NCI-H146 treated with DMSO at 0.1 percent for 48 hours (cell line): ENCODE results near the gene GNLY.
"Not testable (repeated sequence)": the region's sequence is repeated elsewhere in the genome, so short reads cannot be mapped to it uniquely, and the experiment has no call there.

ENCODE experiments used
- DNase-seq: peaks from one replicate; lab custom pipeline; 2025; ENCODE audit not compliant: unreplicated experiment; lab: John Stamatoyannopoulos, UW

The GNLY gene

GRCh38 chr2:85694052-85695025 lies at the start of gene GNLY:
GNLY (plus strand) TSS chr2:85694358; CDS start chr2:85694419, 61 bp downstream.
- no peak for DNase-seq

DNA sequence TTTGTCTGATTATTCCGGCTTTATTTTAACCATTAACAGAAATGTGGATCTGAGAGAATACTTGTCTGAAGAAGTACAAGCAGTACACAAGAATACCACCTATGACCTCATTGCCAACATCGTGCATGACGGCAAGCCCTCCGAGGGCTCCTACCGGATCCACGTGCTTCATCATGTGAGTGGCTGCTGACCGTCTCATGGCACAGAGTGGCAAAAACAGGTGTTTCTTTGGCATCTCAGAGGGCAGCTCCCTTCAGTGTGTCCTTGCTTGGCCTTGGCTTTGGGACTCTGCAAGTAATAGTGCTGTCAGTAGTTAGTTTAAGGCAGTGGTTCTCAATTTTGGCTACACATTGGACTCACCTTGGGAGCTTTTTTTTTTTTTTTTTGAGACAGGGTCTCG lies 49.2 kb upstream of the GNLY start:
- DNase-seq = no peak

DNA sequence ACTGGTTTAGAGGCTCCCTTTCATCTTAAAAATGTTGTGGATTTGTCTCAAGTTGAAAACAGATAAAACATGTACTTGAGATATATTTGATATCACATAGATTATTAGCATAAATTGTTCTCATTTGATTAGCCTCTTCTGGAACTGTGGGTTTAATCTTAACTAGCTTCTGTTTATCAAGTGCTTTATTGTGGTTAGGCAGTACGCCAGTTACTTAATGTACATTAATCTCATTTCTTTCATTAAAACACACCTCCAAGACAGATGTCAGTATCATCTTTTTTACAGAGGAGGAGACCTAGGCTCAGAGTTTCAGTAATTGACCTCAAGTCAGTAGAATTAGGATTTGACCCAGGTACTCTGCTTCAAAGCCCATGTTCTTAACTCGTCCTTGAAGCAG lies 48.0 kb upstream of the GNLY start:
- DNase-seq = no peak

- DNase-seq = no peak
These were observed 46.2 kb upstream of the GNLY start for GRCh38 chr2:85647823-85648526.

DNA sequence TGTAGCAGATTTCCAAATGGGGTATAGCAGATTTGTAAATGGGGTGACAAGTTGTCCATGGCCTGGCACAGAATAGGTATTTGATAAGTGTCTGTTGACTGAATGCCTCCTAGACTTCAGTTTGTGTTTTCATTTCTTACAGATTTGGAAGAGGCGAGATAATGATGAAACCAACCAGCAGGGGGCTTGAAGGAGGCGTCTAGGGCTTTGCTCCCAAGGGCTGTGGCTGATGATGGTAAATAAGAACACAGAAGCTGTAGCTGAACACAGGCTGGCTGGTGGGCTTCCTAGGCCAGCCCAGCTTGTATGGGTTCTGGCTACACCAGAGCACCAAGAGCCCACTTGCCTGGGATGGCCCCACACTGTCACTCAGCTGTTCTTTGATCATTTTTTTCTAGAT lies 45.5 kb upstream of the GNLY start:
- DNase-seq = no peak

GRCh38 chr2:85649201-85650190 lies 44.7 kb upstream of the GNLY start:
- DNase-seq = no peak

- DNase-seq = no peak
These were observed 43.7 kb upstream of the GNLY start for GRCh38 chr2:85650456-85650855.

- no peak for DNase-seq
These were observed 43.1 kb upstream of the GNLY start for GRCh38 chr2:85651097-85651496.

DNA sequence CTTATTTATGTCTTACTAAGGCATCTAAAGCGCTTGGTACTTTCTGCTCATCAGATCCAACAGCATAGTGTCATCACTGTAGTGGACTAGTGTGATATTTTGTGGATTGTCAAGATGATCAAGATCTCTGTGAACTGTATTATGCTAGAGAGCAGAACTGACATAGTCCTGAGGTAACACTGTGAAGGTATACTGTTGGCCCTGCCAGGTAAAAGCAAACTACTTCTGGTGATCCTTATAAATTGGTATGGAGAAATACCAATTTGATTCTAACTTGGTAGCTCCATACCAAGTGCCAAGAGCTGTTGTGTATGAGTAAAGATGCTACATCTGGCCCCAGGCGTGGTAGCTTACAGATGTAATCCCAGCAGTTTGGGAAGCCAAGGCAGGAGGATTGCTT lies 42.1 kb upstream of the GNLY start:
- DNase-seq = no peak

DNA sequence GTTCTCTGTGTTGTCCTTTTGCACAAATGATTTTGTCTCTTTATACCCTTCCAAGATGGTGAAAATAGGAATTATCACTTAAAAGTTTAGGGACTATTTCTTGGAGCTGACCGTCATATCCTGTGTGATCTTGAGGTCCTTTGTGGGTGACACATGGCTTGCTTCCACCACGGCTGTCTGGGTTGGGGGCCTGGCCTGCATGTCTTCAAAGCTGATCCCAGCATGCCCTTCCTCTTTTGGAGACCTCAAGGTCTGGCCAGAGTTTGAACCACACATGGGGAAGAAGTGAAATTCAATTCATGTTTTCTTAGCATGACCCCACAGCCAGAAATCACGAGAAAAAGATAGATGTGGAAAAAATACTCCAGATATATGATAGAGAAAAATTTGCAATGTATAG lies 40.2 kb upstream of the GNLY start:
- no peak for DNase-seq

- DNase-seq = no peak
These were observed 38.2 kb upstream of the GNLY start for GRCh38 chr2:85655961-85656417.

DNA sequence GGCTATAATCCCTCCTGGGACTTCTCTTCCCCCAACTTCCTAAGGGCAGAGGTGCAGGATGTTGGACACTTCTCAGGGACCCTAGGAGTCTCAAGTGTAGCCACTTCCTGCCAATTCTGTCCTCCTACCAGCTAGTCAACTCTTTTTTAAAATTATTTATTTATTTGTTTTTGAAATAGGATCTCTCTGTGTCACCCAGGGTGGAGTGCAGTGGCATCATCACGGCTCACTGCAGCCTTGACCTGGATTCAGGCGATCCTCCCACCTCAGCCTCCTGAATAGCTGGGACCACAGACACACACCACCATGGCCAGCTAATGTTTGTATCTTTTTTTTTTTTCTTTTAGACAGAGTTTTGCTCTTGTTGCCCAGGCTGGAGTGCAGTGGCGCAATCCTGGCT lies 37.7 kb upstream of the GNLY start:
- no peak for DNase-seq

GRCh38 chr2:85657399-85657798 lies 36.8 kb upstream of the GNLY start:
- DNase-seq = not testable (repeated sequence)

DNA sequence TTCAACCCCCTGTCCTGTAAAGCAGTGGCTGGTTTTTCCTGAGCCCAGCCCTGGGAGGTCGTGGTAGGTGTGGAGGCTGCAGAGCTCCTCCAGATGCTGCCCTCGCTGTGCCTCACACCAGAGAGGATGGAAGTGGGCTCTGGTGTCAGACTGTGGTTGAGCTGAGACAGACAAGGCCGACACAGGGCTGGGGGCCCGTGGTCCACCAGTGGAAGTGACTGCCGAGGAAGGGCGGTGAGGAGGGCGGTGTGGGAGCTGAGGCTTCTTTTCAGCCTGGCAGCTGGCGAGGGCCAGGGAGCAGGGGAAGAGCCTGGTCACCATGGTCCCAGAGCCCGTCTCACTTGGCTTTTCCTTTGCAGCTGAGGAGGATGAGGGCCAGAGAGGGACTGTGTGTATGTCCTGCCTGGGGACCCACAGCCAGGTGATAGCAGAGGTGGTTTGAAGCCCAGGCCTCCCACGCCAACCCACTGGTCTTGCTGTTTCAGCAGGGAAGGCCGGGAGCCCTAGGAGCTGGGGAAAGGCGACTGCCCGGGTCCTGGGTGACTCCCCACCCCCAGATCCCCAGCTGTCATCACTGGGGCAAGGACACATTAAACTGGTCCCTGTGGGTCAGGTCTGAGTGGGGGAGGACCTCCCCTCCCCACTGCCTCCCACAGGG lies 34.7 kb upstream of the GNLY start:
- DNase-seq = no peak

DNA sequence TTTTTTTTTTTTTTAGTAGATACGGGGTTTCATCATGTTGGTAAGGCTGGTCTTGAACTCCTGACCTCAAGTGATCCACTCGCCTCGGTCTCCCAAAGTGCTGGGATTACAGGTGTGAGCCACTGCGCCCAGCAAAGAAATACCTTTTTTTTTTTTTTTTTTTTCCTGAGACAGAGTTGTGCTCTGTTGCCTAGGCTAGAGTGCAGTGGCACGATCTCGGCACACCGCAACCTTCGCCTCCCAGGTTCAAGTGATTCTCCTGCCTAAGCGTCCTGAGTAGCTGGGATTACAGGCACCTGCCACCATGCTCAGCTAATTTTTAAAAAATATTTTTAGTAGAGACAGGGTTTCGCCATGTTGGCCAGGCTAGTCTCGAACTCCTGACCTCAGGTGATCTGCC lies 33.9 kb upstream of the GNLY start:
- not testable (repeated sequence) for DNase-seq

DNA sequence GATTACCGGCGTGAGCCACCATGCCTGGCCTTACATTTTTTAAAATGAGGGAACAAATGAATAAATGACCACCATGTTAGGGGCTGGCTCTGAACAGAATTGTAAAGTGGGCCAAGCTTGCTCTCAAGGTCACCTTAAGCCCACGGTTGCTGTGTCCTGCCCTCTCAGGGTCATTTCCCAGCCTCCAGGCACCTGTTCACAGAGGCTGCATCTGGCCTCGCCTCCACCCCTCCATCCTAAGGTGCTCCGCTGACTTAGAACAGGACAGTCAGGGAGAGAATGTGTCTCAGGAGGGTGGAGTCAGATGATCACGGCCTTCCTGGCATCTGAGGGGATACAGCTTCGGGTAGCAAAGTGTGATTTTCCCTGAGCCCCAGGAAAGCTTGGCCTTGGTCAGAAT lies 33.4 kb upstream of the GNLY start:
- no peak for DNase-seq

DNA sequence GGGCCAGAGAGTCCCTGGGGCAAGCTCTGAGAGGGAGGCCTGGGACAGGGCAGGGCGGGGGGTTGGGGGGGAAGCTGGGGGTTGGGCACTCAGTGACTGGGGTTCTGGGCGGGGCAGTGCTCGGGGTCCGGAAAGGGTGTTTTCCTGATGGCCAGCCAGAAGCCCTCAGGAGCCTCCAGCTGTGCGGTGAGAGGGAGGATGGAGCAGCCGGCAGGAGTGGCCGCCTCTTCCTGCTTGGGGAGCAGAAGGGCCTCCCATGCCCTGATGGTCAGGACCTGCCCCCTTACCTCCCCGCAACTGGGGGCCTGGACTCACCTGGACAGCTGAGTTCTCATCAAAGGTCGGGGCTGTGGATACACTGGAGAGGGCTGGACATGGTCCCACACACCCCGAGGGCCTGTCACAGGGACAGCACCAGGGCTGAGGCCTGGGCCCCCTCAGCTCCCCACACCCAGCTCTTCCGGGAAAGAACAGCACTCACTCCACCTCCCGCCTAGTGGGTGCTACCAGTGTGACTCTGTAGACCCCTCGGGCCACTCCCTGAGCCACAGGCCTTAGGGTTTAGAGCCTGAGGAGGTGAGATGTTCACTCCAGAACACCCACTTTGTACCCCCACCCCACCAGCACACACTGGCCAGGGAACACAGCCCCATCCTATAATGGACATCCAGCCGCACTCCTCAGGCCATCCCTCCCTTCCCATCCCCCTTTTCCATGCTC lies 32.9 kb upstream of the GNLY start:
- DNase-seq = no peak

DNA sequence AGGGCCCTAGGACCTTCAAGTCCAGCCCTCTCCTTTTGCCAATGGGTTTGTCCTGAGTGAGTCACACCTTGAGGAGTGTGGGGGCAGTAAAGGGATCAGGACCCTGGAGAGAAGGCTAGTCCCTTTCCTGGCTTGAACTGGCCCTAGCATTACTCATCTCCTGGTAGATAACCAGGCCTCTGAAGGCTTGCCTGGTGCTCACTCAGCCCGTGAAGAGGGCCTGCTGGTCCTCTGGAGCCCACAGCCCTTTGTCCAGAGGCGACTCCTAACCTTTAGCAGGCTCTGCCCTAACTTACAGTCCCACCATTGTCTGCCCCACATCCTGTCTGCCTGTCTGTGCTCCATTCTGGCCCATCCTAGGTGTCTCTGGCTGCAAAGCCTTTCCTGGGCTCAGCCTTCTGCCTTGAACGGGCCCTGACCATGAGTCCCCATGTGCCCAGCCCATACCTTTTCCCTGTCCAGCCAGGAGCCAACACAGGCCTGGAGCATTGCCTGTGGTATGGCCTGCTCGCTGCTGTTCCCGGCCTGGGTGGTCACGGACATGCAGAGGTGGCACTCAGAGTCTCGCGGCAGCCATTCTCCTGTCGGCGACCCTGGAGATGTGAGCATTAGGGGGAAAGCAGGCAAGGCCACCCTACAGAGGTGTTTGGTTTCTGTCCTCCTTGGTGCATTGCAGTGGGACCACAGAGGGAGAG lies 31.1 kb upstream of the GNLY start:
- no peak for DNase-seq
